DLD1 (cell line): ENCODE measurements around the gene CLIC5.

ENCODE experiments used
- in situ Hi-C: cut with HindIII; loops from 2 replicates; pipeline ENCODE4 v1.10.0; 2017; ENCODE audit warnings: low sequenced_read_pairs

CLIC5 gene

GRCh38 chr6:45900808-45901752 is 114.6 kb downstream of the CLIC5 start:
- in situ Hi-C loops, result no loop called here

GRCh38 chr6:45899683-45899946 is 116.0 kb downstream of the CLIC5 start:
- in situ Hi-C loops, result no loop called here

GRCh38 chr6:45898941-45899682 is 116.5 kb downstream of the CLIC5 start:
- in situ Hi-C loops, result no loop called here

- in situ Hi-C loops, result no loop called here
Observed at GRCh38 chr6:45896783-45897441, 118.7 kb downstream of the CLIC5 start.

GRCh38 chr6:45895569-45895968 is 120.1 kb downstream of the CLIC5 start:
- in situ Hi-C loops, result no loop called here

- in situ Hi-C loops, result no loop called here
Observed at GRCh38 chr6:45892696-45893245, 122.9 kb downstream of the CLIC5 start.

- in situ Hi-C loops, result no loop called here
Observed at GRCh38 chr6:45892196-45892595, 123.5 kb downstream of the CLIC5 start.

- in situ Hi-C loops, result no loop called here
Observed at GRCh38 chr6:45886776-45887175, 128.9 kb downstream of the CLIC5 start.

GRCh38 chr6:45884336-45884735 is 131.3 kb downstream of the CLIC5 start:
- in situ Hi-C loops, result no loop called here

GRCh38 chr6:45882671-45883070 is 133.0 kb downstream of the CLIC5 start:
- in situ Hi-C loops, result no loop called here

- in situ Hi-C loops, result no loop called here
Observed at GRCh38 chr6:45881705-45882467, 133.8 kb downstream of the CLIC5 start.

- in situ Hi-C loops, result no loop called here
Observed at GRCh38 chr6:45880676-45881075, 135.0 kb downstream of the CLIC5 start.

- in situ Hi-C loops, result no loop called here
Observed at GRCh38 chr6:45880159-45880558, 135.5 kb downstream of the CLIC5 start.

- in situ Hi-C loops, result no loop called here
Observed at GRCh38 chr6:45877970-45878590, 137.6 kb downstream of the CLIC5 start.

- in situ Hi-C loops, result no loop called here
Observed at GRCh38 chr6:45872827-45873365, 142.8 kb downstream of the CLIC5 start.

GRCh38 chr6:45870531-45870930 is 145.1 kb downstream of the CLIC5 start:
- in situ Hi-C loops, result no loop called here

GRCh38 chr6:45864651-45865050 is 151.0 kb downstream of the CLIC5 start:
- in situ Hi-C loops, result no loop called here

GRCh38 chr6:45858691-45859090 is 157.0 kb downstream of the CLIC5 start:
- in situ Hi-C loops, result no loop called here

GRCh38 chr6:45857827-45858226 is 157.8 kb downstream of the CLIC5 start:
- in situ Hi-C loops, result no loop called here
